GM21825 (cell line): ENCODE measurements around the gene NUP43.
"Not testable (repeated sequence)": the region's sequence is repeated elsewhere in the genome, so short reads cannot be mapped to it uniquely, and the experiment has no call there.

Source experiments
- ATAC-seq: cut with Tn5 transposase; IDR thresholded peaks from one replicate; pipeline ENCODE4 v1.9.1; 2021; ENCODE audit warnings: mild to moderate bottlenecking, moderate library complexity; ENCODE audit not compliant: unreplicated experiment

The NUP43 gene

DNA sequence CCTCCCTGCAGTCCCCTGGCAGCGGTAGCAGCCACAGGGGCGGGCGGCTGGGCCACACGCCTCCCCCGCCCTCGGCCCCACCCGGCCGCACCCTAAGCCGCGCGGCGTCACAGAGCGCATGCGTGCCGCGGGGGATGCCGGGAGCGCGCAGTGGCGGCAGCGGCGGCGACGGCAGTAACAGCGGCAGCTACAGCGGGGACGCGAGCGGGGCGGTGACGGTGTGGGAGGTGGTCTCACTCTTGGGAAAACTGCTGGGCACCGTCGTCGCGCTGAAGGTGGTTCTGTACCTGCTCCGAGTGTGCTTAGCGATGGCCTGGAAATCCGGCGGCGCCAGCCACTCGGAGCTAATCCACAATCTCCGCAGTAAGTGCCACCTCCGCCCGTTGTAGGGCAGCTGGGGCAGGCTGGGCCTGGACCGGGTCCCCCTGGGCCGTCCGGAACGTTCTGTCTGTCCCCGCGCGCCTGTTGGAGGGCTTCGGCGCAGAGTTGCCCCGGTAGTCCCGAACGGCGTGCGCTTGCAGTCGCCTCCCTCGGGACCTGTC lies 3.3 kb upstream of the NUP43 start, which contains the start of gene PCMT1:
PCMT1 (plus strand) TSS at position 148 of the 542 bp plus-strand sequence; CDS start at position 309, 161 bp downstream.
- peak; percentile 86 for ATAC-seq

DNA sequence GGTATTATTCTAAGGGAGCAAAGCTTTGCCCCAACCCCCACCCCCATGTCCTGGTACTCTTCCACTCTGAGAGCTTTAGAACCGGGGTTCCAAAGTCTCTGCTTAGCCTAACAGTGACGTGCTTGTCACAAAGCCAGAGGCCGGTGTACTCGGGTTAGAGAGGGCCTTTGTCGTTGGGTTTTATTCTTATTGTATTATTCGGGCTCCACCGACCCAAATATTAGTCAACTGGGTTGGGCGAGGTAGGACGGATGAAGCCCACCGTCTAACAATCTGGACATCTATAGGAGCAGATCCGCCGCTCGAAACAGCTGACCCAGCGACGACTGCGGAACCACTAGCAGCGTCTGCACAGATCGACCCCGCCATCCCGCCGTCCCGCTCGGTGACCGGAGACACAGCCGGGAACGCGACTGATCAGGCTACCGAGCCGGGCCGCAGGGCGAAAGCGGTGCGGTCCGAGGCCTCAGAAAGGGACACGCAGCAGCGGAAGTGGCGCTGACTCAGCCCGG lies 2.8 kb upstream of the NUP43 start:
- not testable (repeated sequence) for ATAC-seq

DNA sequence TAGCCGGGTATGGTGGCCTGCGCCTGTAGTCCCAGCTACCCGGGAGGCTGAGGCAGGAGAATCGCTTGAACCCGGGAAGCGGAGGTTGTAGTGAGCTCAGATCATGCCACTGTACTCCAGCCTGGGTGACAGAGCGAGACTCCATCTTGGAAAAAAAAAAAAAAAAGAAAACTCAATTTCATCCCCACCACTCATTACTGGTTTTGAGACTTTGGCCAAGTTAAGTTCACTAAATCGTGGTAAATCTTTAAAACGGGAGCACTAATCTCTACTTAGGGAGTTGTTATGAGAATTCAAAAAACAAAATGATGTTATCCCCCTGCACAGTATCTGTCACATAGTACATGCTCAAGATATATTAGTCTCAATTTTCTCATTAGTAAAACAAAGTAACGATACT lies 1.1 kb downstream of the NUP43 start:
- ATAC-seq, result not testable (repeated sequence)

DNA sequence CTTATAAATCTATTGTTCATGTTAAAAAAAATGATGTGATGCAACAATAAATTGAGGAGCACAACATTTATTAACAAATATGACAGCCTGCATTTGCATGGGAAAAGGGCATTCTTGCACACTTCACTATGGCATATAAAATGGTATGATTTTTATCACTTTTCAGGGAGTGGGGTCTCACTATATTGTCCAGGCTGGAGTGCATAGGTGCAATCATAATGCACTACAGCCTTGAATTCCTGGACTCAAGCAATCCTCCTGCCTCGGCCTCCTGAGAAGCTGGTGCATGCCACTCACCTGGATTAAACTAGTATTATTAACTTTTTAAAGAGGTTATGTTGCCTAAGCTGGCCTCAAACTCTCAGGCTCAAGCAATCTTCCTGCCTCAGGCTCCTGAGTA lies 11.4 kb downstream of the NUP43 start:
- ATAC-seq, result no peak

DNA sequence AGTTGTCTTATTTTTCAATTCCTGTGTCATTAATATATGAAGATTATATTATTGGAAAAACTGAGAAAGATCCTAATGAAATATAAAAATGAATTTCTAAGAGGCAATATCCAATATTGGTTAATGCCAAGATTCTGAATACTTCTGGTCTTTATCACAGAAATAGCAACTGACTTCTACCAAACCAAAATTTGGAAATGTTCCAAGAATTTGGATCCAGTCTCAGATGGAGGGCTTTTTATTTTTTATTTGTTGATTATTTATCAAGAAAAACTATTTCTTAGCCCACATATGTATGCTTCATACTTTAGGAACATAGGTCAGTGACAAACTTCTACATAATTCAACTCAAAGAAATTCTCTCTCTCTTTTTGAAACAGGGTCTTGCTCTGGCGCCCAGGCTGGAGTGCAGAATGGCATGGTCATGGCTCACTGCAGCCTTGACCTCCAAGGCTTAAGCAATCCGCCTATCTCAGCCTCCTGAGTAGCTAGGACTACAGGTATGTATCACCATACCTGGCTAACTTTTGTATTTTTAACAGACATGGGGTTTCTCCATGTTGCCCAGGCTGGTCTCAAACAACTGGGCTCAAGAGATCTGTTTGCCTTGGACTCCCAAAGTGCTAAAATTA lies 13.1 kb downstream of the NUP43 start:
- ATAC-seq, result no peak

DNA sequence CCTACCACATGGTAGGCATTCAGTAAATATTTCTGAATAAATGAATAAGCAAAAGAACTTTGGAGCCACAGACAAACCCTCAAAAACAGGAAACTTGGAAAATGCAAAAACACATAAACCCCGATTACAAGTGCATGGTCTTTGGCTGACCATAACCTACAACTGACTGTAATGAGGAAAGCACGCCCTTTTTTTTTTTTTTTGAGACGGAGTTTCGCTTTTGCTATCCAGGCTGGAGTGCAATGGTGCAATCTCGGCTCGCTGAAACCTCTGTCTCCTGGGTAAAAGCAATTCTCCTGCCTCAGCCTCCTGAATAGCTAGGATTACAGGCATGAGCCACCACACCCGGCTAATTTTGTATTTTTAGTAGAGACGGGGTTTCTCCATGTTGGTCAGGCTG lies 16.5 kb downstream of the NUP43 start:
- no peak for ATAC-seq

DNA sequence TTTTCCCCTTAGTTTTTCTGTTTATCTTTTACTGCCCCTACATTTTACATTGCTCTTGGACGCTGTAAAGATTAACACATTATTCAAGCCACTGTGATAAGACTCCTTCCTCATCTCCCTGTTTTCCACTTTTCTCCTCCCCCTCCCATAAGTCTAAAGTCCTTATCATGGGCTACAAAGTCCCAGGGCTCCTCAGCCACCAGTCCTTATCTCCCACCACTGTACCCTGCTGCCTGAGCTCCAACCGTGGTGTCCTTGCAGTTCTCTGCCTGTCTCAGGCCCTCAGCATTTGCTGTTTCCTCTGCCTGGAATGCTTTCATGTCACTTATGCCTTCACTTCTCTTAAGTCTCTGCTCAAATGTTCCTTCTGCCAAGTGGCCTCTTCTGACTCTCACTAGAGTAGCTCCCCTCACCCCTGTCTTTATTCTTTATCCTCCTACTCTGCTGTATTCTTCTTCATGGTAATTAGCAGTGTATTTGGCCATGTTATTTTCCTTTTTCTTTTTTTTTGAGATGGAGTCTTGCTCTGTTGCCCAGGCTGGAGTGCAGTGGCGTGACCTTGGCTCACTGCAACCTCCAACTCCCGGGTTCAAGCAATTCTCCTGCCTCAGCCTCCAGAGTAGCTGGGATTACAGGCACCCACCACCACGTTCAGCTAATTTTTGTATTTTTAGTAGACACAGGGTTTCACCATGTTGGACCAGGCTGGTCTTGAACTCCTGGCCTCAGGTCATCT lies 17.7 kb downstream of the NUP43 start:
- no peak for ATAC-seq

DNA sequence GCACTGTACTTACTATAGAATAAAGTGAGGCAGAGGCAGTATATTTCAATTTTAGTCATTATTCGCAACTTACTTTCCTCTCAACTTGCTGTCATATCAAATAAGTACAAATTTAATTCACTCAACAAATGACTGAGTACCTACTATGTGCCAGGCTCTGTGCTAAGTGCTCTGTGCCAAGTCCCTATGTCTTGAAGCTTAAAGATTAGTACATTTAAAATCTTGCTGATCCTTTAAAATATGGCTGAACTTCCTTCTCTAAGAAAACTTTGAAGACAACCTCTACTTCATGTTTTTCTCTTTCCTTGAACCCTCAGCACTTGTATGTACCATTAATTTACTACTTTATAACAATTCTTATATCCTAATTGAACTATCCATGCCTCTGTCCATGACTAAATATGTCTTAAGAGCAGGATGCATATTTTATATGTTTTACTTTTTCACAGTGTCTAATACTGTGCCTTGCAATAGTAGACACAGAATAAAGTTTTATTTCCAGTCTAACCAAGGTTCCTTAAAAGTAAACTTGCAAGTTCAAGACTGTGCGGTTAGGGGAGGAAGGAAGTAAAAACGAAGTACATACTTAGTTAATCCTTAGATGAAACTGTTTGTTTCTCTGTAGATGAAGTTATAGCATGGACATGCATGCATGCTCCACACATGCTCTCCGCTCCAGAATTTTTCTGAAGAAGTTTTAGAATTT lies 18.4 kb downstream of the NUP43 start:
- no peak for ATAC-seq

DNA sequence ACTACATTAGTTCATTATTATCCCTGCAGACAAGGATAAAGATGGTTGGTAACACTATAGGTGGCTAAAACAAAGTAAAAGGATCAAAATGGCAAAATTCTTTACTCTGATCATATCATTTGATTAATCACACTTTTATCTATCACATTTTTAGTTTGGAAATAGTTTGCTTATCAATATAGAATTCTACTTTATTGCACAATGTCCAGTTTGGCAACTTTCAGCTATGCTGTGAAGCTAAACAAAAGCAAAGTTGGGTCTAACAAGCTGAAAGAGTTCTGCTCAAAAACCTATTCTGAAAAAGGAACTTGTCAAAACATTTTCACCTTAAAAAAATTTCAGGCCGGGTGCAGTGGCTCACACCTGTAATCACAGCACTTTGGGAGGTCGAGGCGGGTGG lies 20.5 kb downstream of the NUP43 start:
- ATAC-seq, result no peak

DNA sequence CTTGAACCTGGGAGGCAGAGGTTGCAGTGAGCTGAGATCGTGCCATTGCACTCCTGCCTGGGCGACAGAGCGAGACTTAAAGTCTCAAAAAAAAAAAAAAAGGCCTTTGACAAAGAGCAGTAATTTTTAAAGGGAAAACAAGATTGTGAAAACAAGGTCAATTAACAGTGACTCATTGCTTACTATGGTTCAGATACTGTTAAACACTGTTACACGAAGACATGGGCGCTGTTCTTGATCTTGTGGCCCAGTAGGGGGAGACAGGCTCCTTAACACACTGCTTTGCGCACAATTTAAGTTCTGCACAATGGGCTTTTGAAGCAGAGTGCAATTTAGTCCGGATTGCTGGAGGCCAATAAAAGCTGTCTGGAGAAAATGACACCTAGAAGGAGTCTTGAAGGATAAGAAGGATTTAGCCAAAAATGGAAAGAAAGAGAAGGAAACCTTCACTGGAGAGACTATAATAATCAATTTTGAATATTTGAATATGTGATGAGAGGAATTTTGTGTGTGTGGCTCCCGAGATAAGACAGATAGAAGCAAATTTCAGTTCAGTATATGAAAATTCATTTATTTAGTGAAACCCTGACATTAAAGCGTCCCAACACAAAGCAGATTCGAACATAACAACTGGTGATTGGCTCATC lies 22.4 kb downstream of the NUP43 start:
- no peak for ATAC-seq

DNA sequence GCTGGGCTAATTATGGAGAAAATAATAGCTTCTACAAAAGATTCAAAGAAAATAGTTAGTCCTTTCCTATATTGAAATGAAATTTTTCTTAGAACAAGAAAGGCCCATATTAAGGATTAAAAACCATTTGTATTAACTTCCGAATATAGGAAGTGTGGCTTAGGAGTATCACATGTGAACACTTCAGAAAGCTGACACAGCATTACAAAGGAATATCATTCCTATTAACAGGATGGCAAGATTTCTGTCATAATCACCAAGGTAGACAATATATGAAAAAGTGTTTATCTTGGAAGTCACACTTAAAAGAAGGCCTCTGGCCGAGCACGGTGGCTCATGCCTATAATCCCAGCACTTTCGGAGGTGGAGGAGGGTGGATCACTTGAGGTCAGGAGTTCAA lies 23.1 kb downstream of the NUP43 start:
- no peak for ATAC-seq

DNA sequence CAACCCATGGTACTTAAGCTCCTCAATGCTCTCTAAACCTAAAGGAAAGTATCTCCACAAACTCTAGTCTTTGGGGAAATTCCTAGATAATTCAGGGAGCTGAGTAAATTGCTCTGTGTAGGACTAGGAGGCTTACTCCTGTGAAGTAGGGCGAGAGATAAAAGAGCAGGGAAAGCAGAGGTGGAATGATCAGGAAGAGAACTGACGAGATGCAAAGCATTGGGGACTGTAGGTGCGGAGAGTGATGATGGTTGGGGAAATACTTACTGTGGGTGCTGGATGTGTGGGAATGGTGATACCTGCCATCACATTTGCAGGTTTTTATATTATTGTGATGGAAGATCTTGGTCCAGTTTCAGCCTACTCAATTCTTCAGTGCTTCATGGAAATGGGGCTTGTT lies 26.8 kb downstream of the NUP43 start:
- no peak for ATAC-seq

DNA sequence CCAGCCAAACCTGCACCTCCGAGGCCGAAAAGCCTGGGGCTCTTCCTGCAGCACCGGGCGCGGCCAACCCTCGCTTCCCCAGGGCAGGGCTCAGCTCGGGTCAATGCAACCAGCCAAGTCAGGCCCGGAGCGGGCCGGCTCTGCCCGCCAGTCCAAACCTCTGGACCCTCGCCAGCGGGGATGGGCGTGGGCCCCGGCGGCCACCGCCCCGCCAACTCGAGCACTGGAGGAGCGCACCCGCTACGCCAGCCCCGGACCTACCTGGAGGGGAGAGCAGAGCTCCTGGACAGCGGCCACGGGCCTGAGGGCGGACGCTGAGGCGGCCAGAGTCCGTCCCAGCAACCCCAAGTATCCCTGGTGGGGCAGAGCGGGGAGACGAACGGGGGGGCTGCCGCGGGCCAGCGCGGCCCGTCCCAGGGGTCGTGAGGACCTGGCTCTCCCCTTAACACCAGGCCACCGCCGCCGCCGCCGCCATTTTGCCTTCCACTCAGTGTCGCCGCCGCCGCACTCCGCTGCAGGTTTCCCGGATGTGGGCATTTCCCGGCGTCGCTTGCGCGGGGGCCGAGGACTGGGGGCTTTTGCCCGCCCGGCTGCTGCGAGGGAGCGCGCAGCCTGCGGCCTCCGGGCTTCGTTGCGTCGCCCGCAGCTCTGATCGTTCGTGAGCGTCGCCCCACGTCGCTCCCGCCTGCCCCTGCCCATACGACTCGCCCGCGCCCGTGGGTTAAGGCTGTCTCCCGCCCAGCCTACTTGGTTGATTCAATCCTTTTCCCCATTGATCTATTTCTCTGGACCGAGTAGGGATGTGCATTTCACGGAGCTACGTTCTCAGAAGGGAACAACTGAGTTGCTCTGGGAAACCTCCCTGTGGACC lies 28.5 kb downstream of the NUP43 start, which contains the start of gene LATS1:
LATS1 (minus strand) TSS at position 514 of the 871 bp plus-strand sequence. CDS start 15,975 bp downstream, outside the sequence.
- peak; percentile 84 for ATAC-seq

DNA sequence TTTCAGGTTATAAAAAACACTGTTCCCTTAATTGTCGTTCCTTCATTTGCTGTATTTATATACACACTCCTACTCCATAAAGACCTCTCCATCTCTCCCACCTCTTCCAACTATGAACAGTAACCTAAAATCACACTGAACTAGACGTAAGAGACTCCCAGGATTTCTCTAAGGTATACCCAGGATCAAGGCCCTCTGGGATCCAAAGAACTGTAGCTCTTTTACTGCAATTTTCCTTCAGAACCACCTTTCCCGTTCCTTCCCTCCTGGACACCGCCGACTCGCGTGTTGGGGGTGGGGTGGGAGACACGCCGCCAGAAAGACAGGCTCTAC lies 29.1 kb downstream of the NUP43 start:
- no peak for ATAC-seq

DNA sequence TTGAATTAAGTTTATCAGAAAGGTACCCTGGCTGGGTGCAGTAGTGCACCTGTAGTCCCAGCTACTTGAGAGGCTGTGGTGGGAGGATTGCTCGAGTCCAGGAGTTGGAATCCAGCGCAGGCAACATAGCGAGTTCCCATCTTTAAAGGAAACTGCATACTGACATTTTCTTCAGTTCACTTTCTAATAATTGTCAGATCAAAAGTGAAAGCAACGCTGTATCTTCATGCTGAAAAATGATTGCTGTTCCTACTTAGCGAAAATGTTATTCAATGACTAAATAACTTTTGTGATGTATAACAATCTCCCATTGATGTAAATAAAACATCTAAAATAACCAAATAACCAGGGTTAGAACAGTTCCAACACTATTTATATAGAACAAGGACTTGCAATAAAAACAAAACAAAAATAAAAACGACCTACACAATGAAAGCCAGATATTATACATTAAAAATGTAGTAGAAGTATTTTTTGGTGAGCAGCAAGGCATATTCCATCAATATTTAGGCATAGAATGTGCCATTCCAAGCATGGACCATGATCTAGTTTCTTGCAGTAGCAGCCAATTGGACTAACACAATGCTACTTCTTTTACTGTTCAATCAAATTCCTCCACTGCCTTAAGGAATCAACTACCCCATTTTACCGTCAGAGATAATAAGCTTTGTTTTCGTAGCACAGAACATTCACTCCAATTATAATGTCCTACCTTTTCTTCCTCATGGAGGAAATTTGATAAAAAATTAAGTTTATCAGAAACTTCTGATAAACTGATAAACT lies 30.0 kb downstream of the NUP43 start:
- ATAC-seq, result no peak

DNA sequence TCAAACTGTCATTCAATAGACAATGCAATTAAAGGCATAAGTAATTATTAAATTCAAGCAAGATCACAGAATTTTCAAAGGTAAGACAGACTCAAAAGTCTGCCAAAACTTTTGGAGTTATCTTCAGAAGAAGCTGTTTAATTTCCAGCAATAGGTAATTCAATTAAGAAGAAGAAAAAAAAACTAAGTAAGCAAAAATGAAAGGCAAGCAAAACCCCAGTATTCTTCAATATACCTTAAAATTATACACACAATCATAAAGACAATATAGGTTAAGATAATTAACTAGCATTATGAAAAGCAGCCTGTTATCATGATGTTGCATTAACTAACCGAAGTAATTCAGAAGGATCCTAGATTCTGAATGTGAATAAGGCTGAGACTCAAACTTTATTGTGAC lies 31.9 kb downstream of the NUP43 start:
- ATAC-seq, result no peak

DNA sequence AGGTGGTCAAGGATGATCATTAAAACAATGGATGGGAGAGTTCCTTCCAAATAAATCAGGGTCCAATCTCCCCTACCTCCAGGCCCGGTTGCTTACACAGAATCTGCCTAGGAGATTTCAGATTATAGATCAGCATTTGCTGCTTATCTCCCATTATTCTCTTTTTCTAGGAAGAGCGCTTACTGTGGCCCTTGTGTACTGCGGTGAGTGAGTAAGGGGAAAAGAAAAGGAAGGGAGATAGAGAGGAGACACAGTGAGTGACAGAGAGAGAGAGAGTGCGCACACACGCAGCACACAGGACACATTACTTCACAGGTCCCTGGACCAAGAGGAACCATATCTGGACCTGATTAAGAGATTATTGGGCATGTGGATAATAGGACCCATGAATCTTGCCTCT lies 34.6 kb downstream of the NUP43 start:
- no peak for ATAC-seq

DNA sequence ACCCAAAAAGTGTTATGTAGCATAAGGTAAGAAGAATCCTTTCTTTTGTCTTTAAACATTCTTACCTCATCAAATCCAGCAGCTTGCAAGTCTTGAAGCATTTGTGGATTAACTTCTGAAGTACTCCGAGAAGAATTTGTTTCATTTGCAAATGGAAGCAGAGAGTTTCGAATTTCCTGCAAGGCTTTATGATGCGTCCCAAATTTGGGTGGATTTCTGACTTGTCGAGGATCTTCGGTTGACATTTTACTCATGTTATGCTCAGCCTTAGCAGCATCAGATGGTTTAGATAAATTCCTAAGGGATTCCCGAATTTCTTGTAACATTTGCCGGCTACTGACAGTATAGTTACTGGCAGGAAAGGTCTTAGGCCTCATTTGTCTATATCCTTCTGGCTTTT lies 44.6 kb downstream of the NUP43 start:
- no peak for ATAC-seq

DNA sequence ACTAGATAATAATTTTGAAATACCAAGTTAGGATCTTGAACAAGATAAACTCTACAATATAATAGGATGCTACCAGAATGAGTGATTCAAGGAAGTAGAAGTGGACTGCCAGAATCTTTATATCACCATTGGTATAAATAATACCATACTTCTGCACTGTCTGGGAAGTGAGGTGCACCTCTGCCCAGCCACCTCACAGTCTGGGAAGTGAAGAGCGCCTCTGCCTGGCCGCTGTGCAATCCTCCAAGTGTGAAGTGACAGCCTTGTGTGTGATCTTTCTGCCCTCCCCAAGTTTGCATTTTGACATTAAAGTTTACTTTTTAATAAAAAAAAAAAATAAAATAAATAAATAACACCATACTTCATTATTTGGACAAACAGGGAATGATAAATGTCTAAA lies 47.2 kb downstream of the NUP43 start:
- no peak for ATAC-seq
